Measurements from ENCODE around the gene PKIB. TPM values are rescaled to one million over a fixed set of nuclear protein-coding genes. Genes with fewer than 3 reads are reported as not detected.

Gene PKIB
- polyA plus RNA-seq, 6 donors from 2014 or later, result 0.53 to 0.68 TPM; not detected in 4

GRCh38 chr6:122709922-122710512 lies 99.8 kb downstream of the PKIB start:
- H3K4me3 Mint-ChIP-seq, result no peak overlapping the region
- DNase-seq (no peak), ATAC-seq (ENCODE audit: low read depth in 2 of 2) (peak; percentile 77 to 78)
- peaks cover 0 to 2% (median 0%) of the 10 kb centered on the region in 3 donors for H3K4me1 Mint-ChIP-seq
- no peaks in the 10 kb centered on the region for H3K27me3 Mint-ChIP-seq
- no peak overlapping the region for H3K27ac Mint-ChIP-seq
- H3K9me3 Mint-ChIP-seq, result peaks cover 0 to 1% (median 0%) of the 10 kb centered on the region in 7 donors
- H3K36me3 Mint-ChIP-seq, result no peaks in the 10 kb centered on the region

GRCh38 chr6:122710908-122711635 lies 100.9 kb downstream of the PKIB start:
- Mint-ChIP-seq H3K27ac (no peak overlapping the region), H3K4me1 (peaks cover 0 to 2% (median 0%) of the 10 kb centered on the region in 3 donors), H3K36me3 (no peaks in the 10 kb centered on the region), H3K9me3 (no peaks in the 10 kb centered on the region), H3K4me3 (no peak overlapping the region), H3K27me3 (no peaks in the 10 kb centered on the region)
- no peak for ATAC-seq (ENCODE audit: low read depth in 2 of 2)
- no peak for DNase-seq

- Mint-ChIP-seq H3K27ac (no peak overlapping the region), H3K4me3 (no peak overlapping the region), H3K4me1 (peaks cover 0 to 2% (median 0%) of the 10 kb centered on the region in 3 donors), H3K36me3 (no peaks in the 10 kb centered on the region), H3K27me3 (no peaks in the 10 kb centered on the region), H3K9me3 (no peaks in the 10 kb centered on the region)
- ATAC-seq (ENCODE audit: low read depth in 2 of 2) (no peak), DNase-seq (no peak)
These were observed 101.9 kb downstream of the PKIB start for GRCh38 chr6:122712093-122712447.

GRCh38 chr6:122712448-122713137 lies 102.4 kb downstream of the PKIB start:
- H3K27me3 Mint-ChIP-seq, result no peaks in the 10 kb centered on the region
- H3K27ac Mint-ChIP-seq, result no peak overlapping the region

GRCh38 chr6:122713138-122713537 lies 102.9 kb downstream of the PKIB start:
- Mint-ChIP-seq H3K36me3 (no peaks in the 10 kb centered on the region), H3K4me1 (peaks cover 0 to 2% (median 0%) of the 10 kb centered on the region in 3 donors), H3K9me3 (no peaks in the 10 kb centered on the region), H3K27me3 (no peaks in the 10 kb centered on the region), H3K27ac (no peak overlapping the region), H3K4me3 (no peak overlapping the region)
- DNase-seq, result no peak
- no peak for ATAC-seq (ENCODE audit: low read depth in 2 of 2)

More at GRCh38 chr6:122712448-122713137, 102.4 kb downstream of the PKIB start:
- H3K9me3 Mint-ChIP-seq, result no peaks in the 10 kb centered on the region
- H3K4me3 Mint-ChIP-seq, result no peak overlapping the region
- peaks cover 0 to 2% (median 0%) of the 10 kb centered on the region in 3 donors for H3K4me1 Mint-ChIP-seq
- no peak for ATAC-seq (ENCODE audit: low read depth in 2 of 2)
- no peaks in the 10 kb centered on the region for H3K36me3 Mint-ChIP-seq
- no peak for DNase-seq

- H3K27ac Mint-ChIP-seq, result no peak overlapping the region
- ATAC-seq (ENCODE audit: low read depth in 2 of 2) (no peak), DNase-seq (no peak)
- no peaks in the 10 kb centered on the region for H3K9me3 Mint-ChIP-seq
- H3K27me3 Mint-ChIP-seq, result no peaks in the 10 kb centered on the region
- no peak overlapping the region for H3K4me3 Mint-ChIP-seq
- peaks cover 0 to 2% (median 0%) of the 10 kb centered on the region in 3 donors for H3K4me1 Mint-ChIP-seq
- no peaks in the 10 kb centered on the region for H3K36me3 Mint-ChIP-seq
These were observed 103.9 kb downstream of the PKIB start for GRCh38 chr6:122714059-122714458.

- Mint-ChIP-seq H3K4me3 (no peak overlapping the region), H3K36me3 (peaks cover 0 to 4% of the 10 kb centered on the region in 2 donors), H3K27me3 (no peaks in the 10 kb centered on the region), H3K4me1 (no peaks in the 10 kb centered on the region), H3K9me3 (no peaks in the 10 kb centered on the region), H3K27ac (no peak overlapping the region)
- ATAC-seq (ENCODE audit: low read depth in 2 of 2), result no peak
- no peak for DNase-seq
These were observed 105.5 kb downstream of the PKIB start for GRCh38 chr6:122715725-122716124.

- no peaks in the 10 kb centered on the region for H3K27me3 Mint-ChIP-seq
- no peaks in the 10 kb centered on the region for H3K9me3 Mint-ChIP-seq
- no peaks in the 10 kb centered on the region for H3K4me1 Mint-ChIP-seq
- no peak for ATAC-seq (ENCODE audit: low read depth in 2 of 2)
- DNase-seq, result no peak
- H3K36me3 Mint-ChIP-seq, result peaks cover 0 to 4% of the 10 kb centered on the region in 2 donors
- no peak overlapping the region for H3K27ac Mint-ChIP-seq
- no peak overlapping the region for H3K4me3 Mint-ChIP-seq
These were observed 107.1 kb downstream of the PKIB start for GRCh38 chr6:122717350-122717749.

- Mint-ChIP-seq H3K27me3 (no peaks in the 10 kb centered on the region), H3K9me3 (no peaks in the 10 kb centered on the region), H3K27ac (no peak overlapping the region), H3K36me3 (peaks cover 0 to 4% of the 10 kb centered on the region in 2 donors), H3K4me3 (no peak overlapping the region), H3K4me1 (no peaks in the 10 kb centered on the region)
- DNase-seq, result no peak
- no peak for ATAC-seq (ENCODE audit: low read depth in 2 of 2)
These were observed 108.4 kb downstream of the PKIB start for GRCh38 chr6:122718616-122719015.

GRCh38 chr6:122719176-122719575 lies 109.0 kb downstream of the PKIB start:
- DNase-seq (no peak), ATAC-seq (ENCODE audit: low read depth in 2 of 2) (no peak)
- no peaks in the 10 kb centered on the region for H3K4me1 Mint-ChIP-seq
- no peak overlapping the region for H3K27ac Mint-ChIP-seq
- peaks cover 0 to 4% of the 10 kb centered on the region in 2 donors for H3K36me3 Mint-ChIP-seq
- H3K27me3 Mint-ChIP-seq, result no peaks in the 10 kb centered on the region
- H3K9me3 Mint-ChIP-seq, result no peaks in the 10 kb centered on the region
- no peak overlapping the region for H3K4me3 Mint-ChIP-seq

GRCh38 chr6:122722746-122723145 lies 112.5 kb downstream of the PKIB start:
- ATAC-seq (ENCODE audit: low read depth in 2 of 2), result no peak
- Mint-ChIP-seq H3K4me3 (no peak overlapping the region), H3K4me1 (no peaks in the 10 kb centered on the region), H3K27me3 (peaks cover 0 to 5% (median 0%) of the 10 kb centered on the region in 3 donors), H3K27ac (no peak overlapping the region), H3K36me3 (peaks cover 0 to 4% of the 10 kb centered on the region in 2 donors), H3K9me3 (no peaks in the 10 kb centered on the region)
- DNase-seq, result no peak

GRCh38 chr6:122726649-122727048 lies 116.4 kb downstream of the PKIB start:
- no peak for ATAC-seq (ENCODE audit: low read depth in 2 of 2)
- no peak overlapping the region for H3K27ac Mint-ChIP-seq
- H3K9me3 Mint-ChIP-seq, result no peaks in the 10 kb centered on the region

GRCh38 chr6:122727244-122727643 lies 117.0 kb downstream of the PKIB start:
- Mint-ChIP-seq H3K36me3 (no peaks in the 10 kb centered on the region), H3K27me3 (peaks cover 0 to 5% (median 0%) of the 10 kb centered on the region in 3 donors), H3K27ac (no peak overlapping the region), H3K4me1 (no peaks in the 10 kb centered on the region), H3K4me3 (no peak overlapping the region), H3K9me3 (no peaks in the 10 kb centered on the region)
- DNase-seq (no peak), ATAC-seq (ENCODE audit: low read depth in 2 of 2) (no peak)

More at GRCh38 chr6:122726649-122727048, 116.4 kb downstream of the PKIB start:
- Mint-ChIP-seq H3K4me1 (no peaks in the 10 kb centered on the region), H3K27me3 (peaks cover 0 to 5% (median 0%) of the 10 kb centered on the region in 3 donors), H3K36me3 (no peaks in the 10 kb centered on the region), H3K4me3 (no peak overlapping the region)
- DNase-seq, result no peak

- Mint-ChIP-seq H3K4me1 (no peaks in the 10 kb centered on the region), H3K9me3 (no peaks in the 10 kb centered on the region), H3K27ac (no peak overlapping the region), H3K27me3 (peaks cover 0 to 11% (median 5%) of the 10 kb centered on the region in 3 donors), H3K4me3 (no peak overlapping the region), H3K36me3 (no peaks in the 10 kb centered on the region)
- DNase-seq, result no peak
- ATAC-seq (ENCODE audit: low read depth in 2 of 2), result no peak
These were observed 120.1 kb downstream of the PKIB start for GRCh38 chr6:122730334-122730733.

All from naive B cell (primary cell).